Measurements from ENCODE around the gene FER1L5. TPM values are rescaled to one million over a fixed set of nuclear protein-coding genes. Genes with fewer than 3 reads are reported as not detected.

The FER1L5 gene
- not detected in 2 replicates for total RNA-seq
- polyA plus RNA-seq (2012), result not detected

DNA sequence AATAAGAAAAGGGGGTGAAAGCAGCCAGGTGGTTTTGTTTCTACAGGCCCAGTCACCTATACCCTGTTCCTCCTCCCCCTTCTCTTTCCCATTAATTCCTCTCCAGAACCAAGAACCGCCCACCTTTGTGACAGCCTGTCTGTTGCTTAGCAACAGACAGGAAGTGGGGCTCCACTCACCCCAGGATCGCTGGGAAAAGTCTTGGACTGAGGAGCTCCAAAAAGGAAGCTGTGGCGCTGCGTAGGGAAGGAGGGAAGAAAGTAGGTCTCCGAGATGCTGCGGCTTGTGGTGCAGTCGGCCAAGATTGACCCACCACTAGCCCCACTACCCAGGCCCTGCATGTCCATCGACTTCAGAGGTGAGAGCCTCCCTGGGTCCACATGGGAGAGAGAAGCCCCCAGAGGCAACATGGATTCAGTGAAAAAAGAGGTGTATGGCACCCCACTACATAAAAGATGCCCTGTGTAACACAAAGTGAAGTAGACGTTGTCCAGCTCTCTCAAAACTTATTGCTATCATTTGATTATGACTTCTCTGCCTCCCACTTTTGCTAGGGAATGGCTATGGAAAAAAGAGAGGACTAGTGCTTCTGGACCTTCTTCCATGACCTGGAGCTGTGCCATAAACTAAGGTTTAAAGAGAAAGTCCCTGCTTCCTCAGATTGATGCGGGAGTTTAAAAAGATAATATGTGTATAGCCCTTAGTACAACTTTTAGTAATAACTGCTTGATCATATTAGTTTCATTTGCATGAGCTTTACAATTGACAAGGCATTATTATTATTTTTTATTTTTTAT lies at the start of gene FER1L5:
Gene FER1L5, plus strand, starts transcription at position 201 of the 797 bp plus-strand sequence. Its CDS starts 73 bp downstream, at position 274.
- no peak for DNase-seq (ENCODE audit: low read depth)

- no peak for DNase-seq (ENCODE audit: low read depth)
Measured at GRCh38 chr2:96594282-96594681, 48.3 kb upstream of the FER1L5 start.

DNA sequence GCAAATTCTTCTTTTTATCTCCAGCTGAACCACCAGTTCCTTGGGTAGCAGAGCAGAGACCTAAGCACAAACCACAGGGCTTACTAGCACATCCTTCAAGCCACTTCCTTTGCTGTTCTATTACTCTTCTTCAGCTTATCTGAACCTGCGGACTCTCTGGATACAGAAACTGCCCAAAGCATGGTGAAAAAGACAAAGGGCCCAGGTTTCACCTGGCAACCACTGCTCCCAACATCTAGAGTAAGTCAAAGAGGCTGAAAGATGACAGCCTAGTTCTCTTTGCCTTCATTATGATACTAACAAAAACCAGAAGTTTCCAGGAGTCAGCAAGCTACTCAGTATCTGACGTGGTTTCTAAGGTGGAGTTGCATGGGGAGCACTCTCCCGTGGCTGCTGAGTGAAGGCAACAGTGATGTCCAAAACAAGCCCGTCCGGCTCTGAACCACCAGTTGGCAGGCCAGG lies 47.8 kb upstream of the FER1L5 start:
- no peak for DNase-seq (ENCODE audit: low read depth)

GRCh38 chr2:96596596-96596995 lies 46.0 kb upstream of the FER1L5 start:
- no peak for DNase-seq (ENCODE audit: low read depth)

- no peak for DNase-seq (ENCODE audit: low read depth)
Measured at GRCh38 chr2:96599941-96600340, 42.6 kb upstream of the FER1L5 start.

- DNase-seq (ENCODE audit: low read depth), result no peak
Measured at GRCh38 chr2:96601382-96602292, 40.9 kb upstream of the FER1L5 start.

- no peak for DNase-seq (ENCODE audit: low read depth)
Measured at GRCh38 chr2:96602330-96602823, 40.2 kb upstream of the FER1L5 start.

- no peak for DNase-seq (ENCODE audit: low read depth)
Measured at GRCh38 chr2:96604104-96604503, 38.5 kb upstream of the FER1L5 start.

DNA sequence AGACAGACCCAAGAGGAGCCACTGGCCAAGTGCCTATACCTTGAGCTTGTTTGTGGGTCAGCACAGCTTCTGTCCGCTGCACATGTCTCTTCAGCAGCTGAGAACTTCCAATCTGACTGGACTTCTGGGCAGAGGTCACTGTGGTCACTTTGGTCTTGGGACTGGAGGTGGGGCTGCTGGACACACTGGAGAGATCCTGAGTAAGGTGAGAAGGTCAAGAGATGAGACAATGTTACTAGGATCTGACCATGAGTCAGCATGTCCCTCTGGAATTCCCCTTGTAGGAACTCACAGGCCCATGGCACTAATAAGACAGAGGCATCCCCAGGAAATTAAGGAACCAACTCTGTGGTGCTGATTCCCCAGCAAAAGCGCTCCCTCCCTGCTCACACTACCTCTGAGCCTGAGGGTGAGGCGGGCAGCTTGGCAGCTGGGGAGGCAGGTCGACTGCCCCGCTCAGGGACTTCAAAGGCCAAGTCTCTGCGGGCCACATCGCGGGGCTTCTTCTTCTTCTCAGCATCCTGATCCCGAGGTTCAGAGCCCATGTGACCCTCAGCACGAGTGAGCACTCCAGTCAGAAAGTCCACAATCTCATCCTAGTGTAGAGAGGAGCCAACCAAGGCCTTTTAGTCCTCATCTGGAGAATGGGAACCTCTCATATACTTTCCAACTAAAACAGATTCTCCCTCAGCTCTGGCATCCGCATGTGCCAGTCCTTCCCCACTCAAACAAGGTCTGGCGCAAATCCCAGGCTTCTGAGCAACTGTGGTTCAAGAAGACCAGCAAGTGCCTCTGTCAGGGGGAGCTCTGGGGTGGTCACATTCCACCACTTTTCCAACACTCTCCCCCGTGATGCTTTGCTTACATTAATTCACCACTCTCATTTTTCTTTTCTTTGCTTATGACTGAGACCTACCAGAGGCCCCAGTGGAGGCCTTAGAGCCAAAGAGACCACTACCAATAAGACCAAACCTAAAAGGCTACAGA lies 33.8 kb upstream of the FER1L5 start:
- peak; percentile 97 for DNase-seq (ENCODE audit: low read depth)

GRCh38 chr2:96616128-96616527 lies 26.4 kb upstream of the FER1L5 start:
- DNase-seq (ENCODE audit: low read depth), result no peak

GRCh38 chr2:96616535-96616934 lies 26.0 kb upstream of the FER1L5 start:
- DNase-seq (ENCODE audit: low read depth), result no peak

GRCh38 chr2:96617012-96617411 lies 25.6 kb upstream of the FER1L5 start:
- DNase-seq (ENCODE audit: low read depth), result no peak

DNA sequence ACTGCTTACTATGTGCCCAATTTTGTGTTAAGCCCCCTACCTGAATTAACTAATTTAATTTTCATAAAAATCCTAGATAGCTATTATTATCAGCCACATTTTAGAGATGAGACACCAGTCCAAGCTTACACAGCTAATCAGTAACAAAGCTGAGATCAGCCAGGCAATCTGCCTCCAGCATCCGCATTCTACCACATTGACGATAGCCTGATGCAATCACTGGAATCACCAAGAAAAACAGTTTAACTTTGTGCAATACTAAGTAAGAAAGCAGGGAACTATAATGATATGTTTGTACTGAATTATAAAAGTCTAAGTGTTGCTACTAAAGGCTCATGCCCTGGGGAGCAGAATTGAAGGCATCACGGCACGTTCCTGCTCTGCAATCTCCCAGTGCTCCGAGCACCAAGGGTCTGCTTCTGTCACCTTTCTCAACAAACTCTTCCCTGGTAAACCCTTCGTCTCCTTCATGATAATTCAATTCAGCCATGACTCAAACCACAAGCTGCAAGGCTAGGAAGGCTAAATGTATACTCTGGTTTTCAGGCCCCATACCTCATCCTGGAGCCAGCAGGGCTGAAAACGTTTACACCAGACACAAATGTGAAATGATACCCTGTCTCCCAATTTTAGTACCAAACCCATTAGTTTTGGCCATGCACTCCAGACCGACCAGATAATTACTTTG lies 23.8 kb upstream of the FER1L5 start:
- no peak for DNase-seq (ENCODE audit: low read depth)

GRCh38 chr2:96622544-96622943 lies 20.0 kb upstream of the FER1L5 start:
- DNase-seq (ENCODE audit: low read depth), result no peak

- no peak for DNase-seq (ENCODE audit: low read depth)
Measured at GRCh38 chr2:96623116-96623515, 19.4 kb upstream of the FER1L5 start.

GRCh38 chr2:96625571-96626552 lies 16.7 kb upstream of the FER1L5 start:
- DNase-seq (ENCODE audit: low read depth), result peak; percentile 49

DNA sequence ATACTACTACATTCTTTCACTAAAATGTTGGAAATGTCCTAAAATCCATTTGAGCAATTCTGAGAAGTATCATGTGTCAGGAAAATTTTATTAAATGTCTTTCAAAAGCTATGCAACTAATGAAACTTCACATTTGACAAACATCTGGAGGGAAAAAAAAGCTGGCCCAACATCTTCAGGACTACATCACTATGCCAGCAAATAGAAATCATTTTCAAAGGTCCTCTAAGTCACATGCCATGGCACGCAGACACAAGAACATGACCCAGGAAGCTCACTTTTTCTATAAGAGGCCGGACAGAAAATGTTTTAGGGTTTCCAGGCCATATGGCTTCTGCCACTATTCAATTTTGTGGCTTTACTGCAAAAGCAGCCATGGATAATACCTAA lies 16.0 kb upstream of the FER1L5 start:
- no peak for DNase-seq (ENCODE audit: low read depth)

GRCh38 chr2:96631804-96632435 lies 10.6 kb upstream of the FER1L5 start:
- peak; percentile 36 for DNase-seq (ENCODE audit: low read depth)

Data from myocyte (in vitro differentiated cells).